Panc1 (cell line): ENCODE results near the gene ATP4A. TPM values are rescaled to one million over a fixed set of nuclear protein-coding genes. Genes with fewer than 3 reads are reported as not detected.

Source experiments
- ATAC-seq: fragments of 200-7000 bp; cut with Tn5 transposase; 2 replicates; pipeline ENCODE4 v1.9.1; 2020; ENCODE audit warnings: mild to moderate bottlenecking, moderate library complexity
- BruUV-seq: library from RNA; stranded (reverse); fragments of 400-500 nt; replicated peaks from 2 replicates; lab custom pipeline; 2021; lab: Mats Ljungman, UMichigan
- CTCF ChIA-PET: fragments of 300-600 bp; sonication (Branson Sonifier 250); formaldehyde crosslinking; loops from one replicate; lab custom pipeline; 2022; ENCODE audit warnings: antibody characterized with exemption; lab: Charles Lee
- POLR2A ChIA-PET: fragments of 300-600 bp; sonication (Branson Sonifier 250); formaldehyde crosslinking; loops from one replicate; lab custom pipeline; 2022; ENCODE audit warnings: antibody characterized with exemption; lab: Charles Lee
- DNase-seq: peaks from one replicate; pipeline ENCODE4 v3.0.0-alpha.2; 2010; ENCODE audit warnings: low read depth, low spot score
- H3K27ac ChIP-seq: 2 replicates; pipeline ENCODE4 v1.5.1; 2011; ENCODE audit warnings: mild to moderate bottlenecking, low read length, inconsistent platforms
- H3K27me3 ChIP-seq: fragments of 200-500 bp; sonication (Bioruptor generic); 2 replicates; pipeline ENCODE4 v1.6.0; 2014; ENCODE audit warnings: low read length, inconsistent platforms; ENCODE audit not compliant: control insufficient read depth, insufficient read depth
- H3K36me3 ChIP-seq: fragments of 200-500 bp; sonication (Bioruptor generic); 2 replicates; pipeline ENCODE4 v1.5.1; 2014; ENCODE audit warnings: inconsistent platforms, mild to moderate bottlenecking, low read length, moderate library complexity; ENCODE audit not compliant: control insufficient read depth, insufficient read depth
- H3K4me1 ChIP-seq: 2 replicates; pipeline ENCODE4 v1.5.1; 2011; ENCODE audit warnings: inconsistent platforms, mild to moderate bottlenecking, low read length, moderate library complexity; ENCODE audit not compliant: control insufficient read depth, insufficient read depth
- H3K4me3 ChIP-seq, 2 experiments: 2 replicates each; pipeline ENCODE4 v1.5.1; 2011 to 2012; ENCODE audit warnings: low read depth in 2 of 2, low read length in 2 of 2, mild to moderate bottlenecking in 2 of 2, inconsistent platforms in 1 of 2, moderate library complexity in 1 of 2
- H3K9me3 ChIP-seq: fragments of 200-500 bp; sonication (Bioruptor generic); 2 replicates; pipeline ENCODE4 v1.5.1; 2014; ENCODE audit warnings: low read depth, mild to moderate bottlenecking, inconsistent platforms, low read length, moderate library complexity; ENCODE audit not compliant: control insufficient read depth, insufficient read depth
- CTCF ChIP-seq: fragments of 450-650 bp; IDR thresholded peaks from 2 replicates; pipeline ENCODE4 v1.5.1; 2017; ENCODE audit warnings: mild to moderate bottlenecking
- REST ChIP-seq, 2 experiments: IDR thresholded peaks; 2 replicates each; pipeline ENCODE4 v1.6.1; 2011 to 2012; ENCODE audit warnings: low read depth in 2 of 2, control low read depth in 1 of 2, low read length in 1 of 2, mild to moderate bottlenecking in 1 of 2, moderate library complexity in 1 of 2; ENCODE audit not compliant: insufficient read depth in 1 of 2
- SIN3A ChIP-seq: IDR thresholded peaks from 2 replicates; pipeline ENCODE4 v1.6.1; 2012; ENCODE audit warnings: low read depth, mild to moderate bottlenecking, low read length, moderate library complexity, borderline replicate concordance; ENCODE audit not compliant: insufficient read depth
- TCF7L2 ChIP-seq: IDR thresholded peaks from 2 replicates; pipeline ENCODE4 v1.6.1; 2011; ENCODE audit warnings: mild to moderate bottlenecking, low read depth, low read length, inconsistent platforms
- in situ Hi-C: cut with HindIII; loops from 2 replicates; pipeline ENCODE4 v1.10.0; 2016; ENCODE audit warnings: low sequenced_read_pairs, low pct_unique_long_range_greater_than_20kb
- intact Hi-C: fragments of 100-400 bp; cut with micrococcal nuclease; formaldehyde crosslinking; loops from one replicate; pipeline ENCODE4 v1.10.0; 2022; ENCODE audit not compliant: unreplicated experiment
- total RNA-seq: library from RNA; stranded (reverse); gene quantifications from one replicate; pipeline ENCODE4 v1.2.1, GENCODE V29; 2021; ENCODE audit not compliant: unreplicated experiment

ATP4A gene
- total RNA-seq, 1 experiment from 2014 or later, result not detected

DNA sequence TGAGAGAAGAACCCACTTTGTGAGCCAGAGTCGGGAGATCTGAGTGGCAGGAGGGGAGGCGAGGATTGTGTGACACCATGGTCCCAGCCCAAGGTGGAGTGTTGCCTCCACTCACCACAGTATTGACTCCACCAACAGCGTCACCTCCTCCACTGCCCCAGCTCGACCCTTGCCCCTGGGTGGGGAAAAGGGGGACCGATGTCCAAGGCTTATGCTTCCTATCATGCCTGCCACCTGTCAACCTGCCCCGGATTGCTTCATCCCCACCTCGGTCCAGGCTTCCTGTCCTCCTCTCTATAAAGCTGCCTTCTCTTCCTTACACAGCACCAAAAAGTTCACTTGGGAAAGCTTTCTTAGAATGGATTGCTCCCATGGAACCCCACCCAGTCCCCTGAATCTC, 57.4 kb downstream of the ATP4A start:
- intact Hi-C loops (no loop called here), in situ Hi-C loops (no loop called here)
- POLR2A ChIA-PET, result interaction anchor here (0.5 kb wide), 1 partner anchor 21 kb away, joined by 9 read pairs; no protein-coding TSS in a partner anchor
- Histone ChIP-seq H3K27me3 (peaks cover 20% of the 10 kb centered on the region), H3K4me3 (no peak overlapping the region), H3K36me3 (no peaks in the 10 kb centered on the region; the same call in 1 of the 2 replicates), H3K9me3 (no peaks in the 10 kb centered on the region), H3K27ac (no peak overlapping the region), H3K4me1 (0 out of 2 replicates have a peak, but pooled peaks cover 5% of the 10 kb centered on the region)
- no TSS peak for BruUV-seq
- CTCF ChIA-PET, result interaction anchor here (2.7 kb wide), 1 partner anchor 11 kb away, joined by 11 read pairs; no protein-coding TSS in a partner anchor
- ATAC-seq (no peak), DNase-seq (no peak)
- TF ChIP-seq SIN3A, result no peak
- TF ChIP-seq CTCF, result no peak
- TF ChIP-seq TCF7L2, result no peak
- TF ChIP-seq REST (IDR thresholded peaks at IDR 0.05; ENCODE audit: insufficient read depth in 1 of 2, low read depth in 2 of 2, low read length in 1 of 2), result no peak

GRCh38 chr19:35502751-35503150, 60.7 kb downstream of the ATP4A start:
- POLR2A ChIA-PET, result no interaction called here
- no peak for ATAC-seq

More at GRCh38 chr19:35502751-35503150, 60.7 kb downstream of the ATP4A start:
- no peak for DNase-seq
- TF ChIP-seq REST (IDR thresholded peaks at IDR 0.05; ENCODE audit: insufficient read depth in 1 of 2, low read depth in 2 of 2, low read length in 1 of 2) (no peak), CTCF (no peak), TCF7L2 (no peak)
- in situ Hi-C loops (no loop called here), intact Hi-C loops (no loop called here)
- Histone ChIP-seq H3K36me3 (no peaks in the 10 kb centered on the region), H3K4me3 (no peak overlapping the region), H3K27me3 (peaks cover 4% of the 10 kb centered on the region; the same call in 1 of the 2 replicates), H3K9me3 (no peaks in the 10 kb centered on the region), H3K4me1 (no peaks in the 10 kb centered on the region), H3K27ac (no peak overlapping the region)
- CTCF ChIA-PET, result no interaction called here
- BruUV-seq, result no TSS peak
